ENCODE measurements around the gene AOPEP. TPM values are rescaled to one million over a fixed set of nuclear protein-coding genes. Genes with fewer than 3 reads are reported as not detected.

Gene AOPEP
- total RNA-seq, 1 donor from 2014 or later, result 16.6 TPM

- TF ChIP-seq CTCF (IDR thresholded peaks at IDR 0.05) (no peak), EZH2phosphoT487 (IDR thresholded peaks at IDR 0.05) (no peak), EZH2 (IDR thresholded peaks at IDR 0.05) (no peak)
- Histone ChIP-seq H3K79me2 (ENCODE audit: low read depth) (no peaks in the 10 kb centered on the region), H4K20me1 (ENCODE audit: low read depth) (no peaks in the 10 kb centered on the region), H3K9me3 (ENCODE audit: low read depth) (no peaks in the 10 kb centered on the region), H3K27ac (no peak overlapping the region), H3K4me1 (peaks cover 15% of the 10 kb centered on the region), H3F3A (ENCODE audit: low read depth) (no peaks in the 10 kb centered on the region), H3K4me3 (no peak overlapping the region), H3K36me3 (no peaks in the 10 kb centered on the region), H3K4me2 (peak overlapping the region; percentile 34), H2AFZ (replicated peaks) (no peak overlapping the region), H3K9ac (no peak overlapping the region), H3K27me3 (no peaks in the 10 kb centered on the region)
- peaks cover 19% of the 10 kb centered on the region for H3K4me1 Mint-ChIP-seq
- no peak overlapping the region for H3K27ac Mint-ChIP-seq
- H3K4me3 Mint-ChIP-seq, result no peak overlapping the region
- DNase-seq (ENCODE audit: low spot score), result no peak
- H3K36me3 Mint-ChIP-seq, result peaks cover 5% of the 10 kb centered on the region
- no peaks in the 10 kb centered on the region for H3K9me3 Mint-ChIP-seq
- H3K27me3 Mint-ChIP-seq (ENCODE audit: insufficient read depth, low read depth), result no peaks in the 10 kb centered on the region
These were observed 46.3 kb downstream of the AOPEP start for GRCh38 chr9:94772639-94773303.

GRCh38 chr9:94773655-94774054 is 47.2 kb downstream of the AOPEP start:
- Mint-ChIP-seq H3K4me1 (peaks cover 14% of the 10 kb centered on the region), H3K27me3 (ENCODE audit: insufficient read depth, low read depth) (no peaks in the 10 kb centered on the region), H3K36me3 (peaks cover 5% of the 10 kb centered on the region), H3K27ac (no peak overlapping the region), H3K9me3 (no peaks in the 10 kb centered on the region), H3K4me3 (no peak overlapping the region)
- Histone ChIP-seq H3F3A (ENCODE audit: low read depth) (no peaks in the 10 kb centered on the region), H3K9me3 (ENCODE audit: low read depth) (no peaks in the 10 kb centered on the region), H3K27me3 (no peaks in the 10 kb centered on the region), H3K4me3 (no peak overlapping the region), H3K4me2 (no peak overlapping the region), H4K20me1 (ENCODE audit: low read depth) (no peaks in the 10 kb centered on the region), H3K9ac (no peak overlapping the region), H3K4me1 (peaks cover 8% of the 10 kb centered on the region), H2AFZ (replicated peaks) (no peak overlapping the region), H3K27ac (no peak overlapping the region), H3K36me3 (no peaks in the 10 kb centered on the region), H3K79me2 (ENCODE audit: low read depth) (no peaks in the 10 kb centered on the region)
- no peak for DNase-seq (ENCODE audit: low spot score)
- TF ChIP-seq EZH2 (IDR thresholded peaks at IDR 0.05) (no peak), CTCF (IDR thresholded peaks at IDR 0.05) (no peak), EZH2phosphoT487 (IDR thresholded peaks at IDR 0.05) (no peak)

- H3K36me3 ChIP-seq, result no peaks in the 10 kb centered on the region
- Mint-ChIP-seq H3K27ac (no peak overlapping the region), H3K9me3 (no peaks in the 10 kb centered on the region), H3K36me3 (peaks cover 3% of the 10 kb centered on the region), H3K4me3 (no peak overlapping the region), H3K4me1 (peaks cover 4% of the 10 kb centered on the region), H3K27me3 (ENCODE audit: insufficient read depth, low read depth) (no peaks in the 10 kb centered on the region)
- no peaks in the 10 kb centered on the region for H3K79me2 ChIP-seq (ENCODE audit: low read depth)
- DNase-seq (ENCODE audit: low spot score), result no peak
- H3K4me3 ChIP-seq, result no peak overlapping the region
- H2AFZ ChIP-seq (replicated peaks), result no peak overlapping the region
- no peaks in the 10 kb centered on the region for H3F3A ChIP-seq (ENCODE audit: low read depth)
- peaks cover under 1% of the 10 kb centered on the region for H3K4me1 ChIP-seq
- H3K27me3 ChIP-seq, result no peaks in the 10 kb centered on the region
- no peak overlapping the region for H3K4me2 ChIP-seq
- H4K20me1 ChIP-seq (ENCODE audit: low read depth), result no peaks in the 10 kb centered on the region
- TF ChIP-seq CTCF (IDR thresholded peaks at IDR 0.05), result no peak
- no peaks in the 10 kb centered on the region for H3K9me3 ChIP-seq (ENCODE audit: low read depth)
- H3K9ac ChIP-seq, result no peak overlapping the region
- H3K27ac ChIP-seq, result no peak overlapping the region
These were observed 51.5 kb downstream of the AOPEP start for GRCh38 chr9:94778013-94778412.
